Endothelial cell of umbilical vein (primary cell): ENCODE results near the gene LIX1.

ENCODE experiments used
- EZH2 ChIP-seq: IDR thresholded peaks from 2 replicates; pipeline ENCODE4 v1.6.1; 2012; ENCODE audit warnings: borderline replicate concordance, low read depth, mild to moderate bottlenecking, moderate library complexity, low read length, inconsistent platforms; ENCODE audit not compliant: severe bottlenecking
- JUN ChIP-seq: IDR thresholded peaks from 2 replicates; pipeline ENCODE4 v1.6.1; 2011; ENCODE audit warnings: borderline replicate concordance, low read depth; ENCODE audit not compliant: insufficient read length, insufficient read depth
- POLR2A ChIP-seq: IDR thresholded peaks from 2 replicates; pipeline ENCODE4 v1.6.1; 2012; ENCODE audit warnings: low read depth, mild to moderate bottlenecking, control low read depth, low read length
- POLR2AphosphoS5 ChIP-seq: IDR thresholded peaks from 2 replicates; pipeline ENCODE4 v1.6.1; 2012; ENCODE audit warnings: low read depth, mild to moderate bottlenecking, control low read depth, low read length, moderate library complexity; ENCODE audit not compliant: insufficient read depth
- TF ChIP-seq, protein P1 (sequence below), 2 donors: IDR thresholded peaks; 1 replicate in 1 of 2; 2 replicates in 1 of 2; pipeline ENCODE4 v1.5.1; 2011; ENCODE audit warnings: low read length in 2 of 2, mild to moderate bottlenecking in 2 of 2, moderate library complexity in 2 of 2, control low read depth in 1 of 2, inconsistent platforms in 1 of 2, low read depth in 1 of 2; ENCODE audit not compliant: insufficient read depth in 1 of 2; ENCODE audit errors: extremely low read depth in 1 of 2
- TF ChIP-seq, protein P2 (sequence below): IDR thresholded peaks from 2 replicates; pipeline ENCODE4 v1.6.1; 2011; ENCODE audit not compliant: insufficient read depth, insufficient read length

DNA sequence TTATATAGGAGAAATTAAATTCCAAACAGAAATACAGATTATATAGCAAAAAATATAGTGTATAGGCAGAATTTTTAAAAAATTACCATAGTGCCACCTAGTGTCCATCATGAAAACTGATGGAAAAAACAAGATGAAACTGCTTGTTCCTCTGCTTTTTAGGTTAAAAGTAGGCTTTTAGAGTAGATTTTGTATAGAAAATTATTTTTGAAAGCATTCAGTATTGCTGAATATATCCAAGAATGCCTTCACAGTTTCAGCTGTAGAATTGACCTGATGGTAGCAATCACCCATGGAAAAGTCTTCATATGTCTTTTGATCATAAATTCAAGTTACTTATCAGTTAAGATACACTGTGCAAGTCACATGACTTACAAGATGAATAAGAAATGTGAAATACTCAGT, 21.0 kb upstream of the LIX1 start:
- TF ChIP-seq, protein P1, sequence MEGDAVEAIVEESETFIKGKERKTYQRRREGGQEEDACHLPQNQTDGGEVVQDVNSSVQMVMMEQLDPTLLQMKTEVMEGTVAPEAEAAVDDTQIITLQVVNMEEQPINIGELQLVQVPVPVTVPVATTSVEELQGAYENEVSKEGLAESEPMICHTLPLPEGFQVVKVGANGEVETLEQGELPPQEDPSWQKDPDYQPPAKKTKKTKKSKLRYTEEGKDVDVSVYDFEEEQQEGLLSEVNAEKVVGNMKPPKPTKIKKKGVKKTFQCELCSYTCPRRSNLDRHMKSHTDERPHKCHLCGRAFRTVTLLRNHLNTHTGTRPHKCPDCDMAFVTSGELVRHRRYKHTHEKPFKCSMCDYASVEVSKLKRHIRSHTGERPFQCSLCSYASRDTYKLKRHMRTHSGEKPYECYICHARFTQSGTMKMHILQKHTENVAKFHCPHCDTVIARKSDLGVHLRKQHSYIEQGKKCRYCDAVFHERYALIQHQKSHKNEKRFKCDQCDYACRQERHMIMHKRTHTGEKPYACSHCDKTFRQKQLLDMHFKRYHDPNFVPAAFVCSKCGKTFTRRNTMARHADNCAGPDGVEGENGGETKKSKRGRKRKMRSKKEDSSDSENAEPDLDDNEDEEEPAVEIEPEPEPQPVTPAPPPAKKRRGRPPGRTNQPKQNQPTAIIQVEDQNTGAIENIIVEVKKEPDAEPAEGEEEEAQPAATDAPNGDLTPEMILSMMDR (IDR thresholded peaks at IDR 0.05; ENCODE audit: extremely low read depth in 1 of 2, insufficient read depth in 1 of 2, low read depth in 1 of 2, low read length in 2 of 2): peak; percentile 19 to 25
- TF ChIP-seq EZH2 (no peak), POLR2A (no peak), POLR2AphosphoS5 (no peak), JUN (no peak)
- TF ChIP-seq, protein P2, sequence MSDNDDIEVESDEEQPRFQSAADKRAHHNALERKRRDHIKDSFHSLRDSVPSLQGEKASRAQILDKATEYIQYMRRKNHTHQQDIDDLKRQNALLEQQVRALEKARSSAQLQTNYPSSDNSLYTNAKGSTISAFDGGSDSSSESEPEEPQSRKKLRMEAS: no peak
